Bladder microvascular endothelial cell (primary cell): ENCODE data around the gene MEX3C. TPM values are rescaled to one million over a fixed set of nuclear protein-coding genes. Genes with fewer than 3 reads are reported as not detected.

Experiments
- total RNA-seq: library from RNA; depleted of rRNA; stranded (reverse); fragments of >200 nt; gene quantifications from 2 replicates; pipeline ENCODE4 v1.2.3, GENCODE V29; 2014

MEX3C gene
- 26.1 and 45.4 TPM in 2 replicates for total RNA-seq

DNA sequence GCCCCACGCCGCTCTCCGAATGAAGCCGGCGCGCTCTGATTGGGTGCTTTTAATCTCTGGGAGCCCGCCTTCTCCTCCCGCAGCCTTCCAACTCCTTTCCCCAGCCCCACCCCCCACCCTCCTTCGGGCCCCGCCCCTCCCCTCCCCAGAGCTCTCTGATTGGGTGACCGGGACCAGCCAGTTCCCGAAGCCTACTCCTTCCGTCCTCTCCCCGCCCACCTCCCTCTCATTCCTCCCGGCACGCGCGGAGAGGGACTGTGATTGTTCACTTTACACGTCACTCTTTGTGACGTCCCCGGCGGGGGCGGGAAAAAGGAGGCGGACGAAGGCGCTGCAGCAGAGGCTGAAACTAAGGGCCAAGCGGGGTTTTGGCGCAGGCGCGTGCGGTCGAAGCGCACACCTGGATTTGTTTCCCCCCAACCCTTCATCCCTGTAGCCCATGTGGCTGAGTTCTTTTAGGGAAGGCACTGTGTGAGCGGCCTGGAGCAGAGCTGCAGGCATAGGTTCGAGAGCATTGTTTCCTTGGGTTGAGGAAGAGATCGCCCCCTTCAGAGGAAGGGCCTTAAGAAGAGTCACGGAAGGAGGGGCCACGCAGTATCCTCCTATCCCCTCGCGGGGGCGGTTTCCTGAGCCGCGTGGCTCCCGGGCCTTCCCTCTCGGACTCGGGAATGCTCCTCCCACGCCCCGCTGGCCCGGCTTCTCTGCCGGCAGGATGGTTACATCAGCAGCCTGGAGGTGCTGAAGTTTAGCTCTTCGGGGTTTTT, at the start of gene MEX3C:
TSS of gene MEX3C (minus strand) at position 21 of the 764 bp plus-strand sequence. CDS start 361 bp downstream, outside the sequence.

Other genes with a start within 250 kb of the MEX3C start
- 3.2 and 4.7 TPM in 2 replicates for gene ELAC1, start 229.6 kb downstream of the MEX3C start, total RNA-seq
- 35.5 and 113 TPM in 2 replicates for gene SMAD4, start 167.5 kb downstream of the MEX3C start, total RNA-seq